CD14-positive monocyte (primary cell): ENCODE measurements around the gene TMEM53. TPM values are rescaled to one million over a fixed set of nuclear protein-coding genes. Genes with fewer than 3 reads are reported as not detected.

Experiments
- DNase-seq, 3 donors: peaks; one replicate each; pipeline ENCODE4 v3.0.0-alpha.2; 2011 to 2022
- H2AFZ ChIP-seq: 2 replicates; pipeline ENCODE4 v1.6.0; 2012; ENCODE audit warnings: mild to moderate bottlenecking, low read depth, low read length, inconsistent platforms; ENCODE audit not compliant: insufficient read depth, poor library complexity, severe bottlenecking
- H3K27ac ChIP-seq, 2 donors: 1 replicate in 1 of 2; 2 replicates in 1 of 2; pipeline ENCODE4 v1.5.1; 2012 to 2013; ENCODE audit warnings: low read length in 2 of 2, control low read depth in 1 of 2, inconsistent platforms in 1 of 2, low read depth in 1 of 2, mild to moderate bottlenecking in 1 of 2
- H3K27me3 ChIP-seq, 2 donors: one replicate each; pipeline versions ENCODE4 v1.6.0 to v1.6.1; 2011 to 2013; ENCODE audit warnings: low read length in 2 of 2; ENCODE audit not compliant: control insufficient read depth in 2 of 2, insufficient read depth in 2 of 2
- H3K36me3 ChIP-seq, 2 donors: replicated peaks in 1 of 2; 1 replicate in 1 of 2; 2 replicates in 1 of 2; pipeline versions ENCODE4 v1.5.1 to v1.6.1; 2012 to 2013; ENCODE audit warnings: low read length in 2 of 2, control low read depth in 1 of 2, inconsistent platforms in 1 of 2, mild to moderate bottlenecking in 1 of 2; ENCODE audit not compliant: insufficient read depth in 2 of 2, control insufficient read depth in 1 of 2
- H3K4me1 ChIP-seq, 2 donors: 1 replicate in 1 of 2; 2 replicates in 1 of 2; pipeline versions ENCODE4 v1.5.1 to v1.6.1; 2012 to 2013; ENCODE audit warnings: low read length in 2 of 2, control low read depth in 1 of 2, inconsistent platforms in 1 of 2, mild to moderate bottlenecking in 1 of 2, moderate library complexity in 1 of 2; ENCODE audit not compliant: insufficient read depth in 2 of 2, control insufficient read depth in 1 of 2
- H3K4me2 ChIP-seq: replicated peaks from 2 replicates; pipeline ENCODE3; 2012; ENCODE audit warnings: low read length, moderate library complexity, mild to moderate bottlenecking; ENCODE audit not compliant: poor library complexity, severe bottlenecking; ENCODE audit errors: extremely low read depth
- H3K4me3 ChIP-seq, 3 experiments: fragments of 200-600 bp in 1 of 3; sonication (generic) in 1 of 3; replicated peaks in 1 of 3; 1 replicate in 2 of 3; 2 replicates in 1 of 3; pipeline ENCODE4 v1.5.1; 2011 to 2013; ENCODE audit warnings: low read length in 3 of 3, mild to moderate bottlenecking in 3 of 3, control low read depth in 2 of 3, low read depth in 2 of 3, inconsistent platforms in 1 of 3, moderate library complexity in 1 of 3
- H3K79me2 ChIP-seq: 2 replicates; pipeline ENCODE4 v1.6.0; 2012; ENCODE audit warnings: mild to moderate bottlenecking, control low read depth, inconsistent platforms, low read length, moderate library complexity; ENCODE audit not compliant: insufficient read depth
- H3K9ac ChIP-seq: 2 replicates; pipeline ENCODE4 v1.6.0; 2017; ENCODE audit warnings: low read length, mild to moderate bottlenecking; ENCODE audit not compliant: insufficient read depth, poor library complexity, severe bottlenecking
- H3K9me3 ChIP-seq, 2 donors: replicated peaks in 1 of 2; 1 replicate in 1 of 2; 2 replicates in 1 of 2; pipeline versions ENCODE4 v1.5.1 to v1.6.1; 2012 to 2013; ENCODE audit warnings: low read length in 2 of 2, control low read depth in 1 of 2; ENCODE audit not compliant: control insufficient read depth in 1 of 2, insufficient read depth in 1 of 2
- H4K20me1 ChIP-seq: 2 replicates; pipeline ENCODE4 v1.6.0; 2012; ENCODE audit warnings: mild to moderate bottlenecking, low read length, control low read depth, moderate library complexity; ENCODE audit not compliant: insufficient read depth
- H3K27ac Mint-ChIP-seq, 7 donors: one replicate each; pipeline ENCODE4 v1.8.0; 2020; ENCODE audit warnings: mild to moderate bottlenecking in 7 of 7, mixed read lengths in 7 of 7, moderate library complexity in 6 of 7, inconsistent platforms in 2 of 7
- H3K27me3 Mint-ChIP-seq, 3 donors: one replicate each; pipeline ENCODE4 v1.8.0; 2021 to 2022; ENCODE audit warnings: low read depth in 3 of 3, mild to moderate bottlenecking in 3 of 3, mixed read lengths in 3 of 3, moderate library complexity in 3 of 3, inconsistent platforms in 1 of 3
- H3K36me3 Mint-ChIP-seq, 2 donors: one replicate each; pipeline ENCODE4 v1.8.0; 2020; ENCODE audit warnings: mixed read lengths in 2 of 2, inconsistent platforms in 1 of 2, mild to moderate bottlenecking in 1 of 2
- H3K4me1 Mint-ChIP-seq: one replicate; pipeline ENCODE4 v1.8.0; 2020; ENCODE audit warnings: mild to moderate bottlenecking, mixed read lengths
- H3K4me3 Mint-ChIP-seq, 2 donors: one replicate each; pipeline ENCODE4 v1.8.0; 2020; ENCODE audit warnings: mild to moderate bottlenecking in 2 of 2, mixed read lengths in 2 of 2, moderate library complexity in 1 of 2
- H3K9me3 Mint-ChIP-seq, 7 donors: one replicate each; pipeline ENCODE4 v1.8.0; 2020 to 2022; ENCODE audit warnings: mixed read lengths in 7 of 7, mild to moderate bottlenecking in 6 of 7, moderate library complexity in 6 of 7, inconsistent platforms in 2 of 7
- CTCF ChIP-seq: fragments of 200-600 bp; IDR thresholded peaks from one replicate; pipeline ENCODE4 v1.8.0; 2022; ENCODE audit warnings: antibody characterized with exemption, mild to moderate bottlenecking
- WGBS: methylation state at CpG from one replicate; pipeline ENCODE4 v1.1.5; 2013; ENCODE audit warnings: missing lambda C conversion rate; ENCODE audit not compliant: insufficient coverage; 5-methylcytosine and 5-hydroxymethylcytosine counted together
- intact Hi-C, 2 donors: fragments of 100-400 bp; cut with micrococcal nuclease; formaldehyde crosslinking; loops; one replicate each; pipeline versions ENCODE4 v1.15.0 to v1.15.1; 2023
- polyA minus RNA-seq: library from RNA; depleted of rRNA, polyadenylated mRNA; stranded (reverse); fragments of >200 nt; gene quantifications from 2 replicates; pipeline ENCODE4 v1.2.3, GENCODE V29; 2012
- polyA plus RNA-seq, 3 donors: library from polyadenylated mRNA; depleted of rRNA in 1 of 3; unstranded in 2 of 3; stranded (reverse) in 1 of 3; fragments of 300-500 nt in 2 of 3; fragments of >200 nt in 1 of 3; fragmentation: Illumina TruSeq in 2 of 3; gene quantifications; 1 replicate in 2 of 3; 2 replicates in 1 of 3; pipeline ENCODE4 v1.2.3, GENCODE V29; 2012 to 2021
- total RNA-seq, 12 experiments: library from RNA in 1 of 12; stranded (reverse) in 1 of 12; fragments of 120-200 nt in 1 of 12; gene quantifications; one replicate each; pipeline ENCODE4 v1.2.4 and lab custom pipeline; 2013 to 2026; ENCODE audit warnings: mixed read lengths in 6 of 12, inconsistent platforms in 1 of 12

TMEM53 gene
- 4.5 TPM for total RNA-seq (2013)
- 1 to 10 TPM; 4.8 to 8.8 (median 8.6) TPM for polyA plus RNA-seq
- 2.2 and 4.2 TPM in 2 replicates for polyA minus RNA-seq
- 0.17 to 2.1 (median 1.1) reads per million in 11 experiments for total RNA-seq (lab: John Stamatoyannopoulos, UW)

DNA sequence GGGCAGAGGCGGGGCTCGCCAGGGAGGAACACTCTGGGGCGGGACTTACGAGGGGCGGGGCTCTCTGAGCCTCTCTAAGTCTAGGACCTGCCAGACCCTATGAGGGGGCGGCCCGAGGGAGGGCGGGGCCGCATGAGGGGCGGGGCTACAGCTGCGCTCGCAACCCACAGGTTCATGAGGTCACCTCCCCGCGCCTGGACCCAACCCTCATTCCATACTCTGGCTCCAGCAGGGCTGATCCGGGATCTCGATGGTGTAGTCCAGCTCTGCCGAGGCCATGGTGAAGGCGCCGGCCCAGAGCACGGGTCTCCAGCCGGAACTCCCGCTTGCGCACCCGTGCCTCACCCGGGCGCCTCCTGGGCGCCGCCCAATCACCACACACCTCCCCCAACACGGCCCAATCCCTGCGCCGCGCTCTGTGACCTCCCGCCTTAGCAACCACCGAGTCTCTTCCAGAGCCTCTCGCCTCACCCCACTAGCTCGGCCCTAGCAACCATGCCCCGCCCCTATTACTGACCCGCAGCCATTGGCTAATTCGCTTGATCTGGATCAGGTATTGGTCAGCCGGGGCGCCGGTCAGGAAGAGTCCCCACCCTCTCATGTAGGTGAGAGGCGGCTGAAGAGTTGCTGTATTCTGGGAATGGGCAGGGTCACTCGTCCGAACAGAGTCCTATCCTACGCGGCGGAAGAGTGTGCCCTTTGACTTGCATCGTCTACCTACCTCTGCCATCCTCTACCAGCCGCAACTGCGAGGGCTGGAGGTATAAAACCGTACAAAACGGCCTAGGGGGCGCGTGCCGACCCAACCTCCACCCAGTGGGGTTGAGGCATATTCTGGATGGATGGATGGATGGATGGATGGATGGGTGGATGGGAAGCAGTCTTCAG, at the start of gene TMEM53, which contains the start of gene ARMH1:
TMEM53 (minus strand) TSS at position 369 of the 888 bp plus-strand sequence; CDS start at position 279, 90 bp downstream.
ARMH1 (plus strand) TSS at position 602 of the 888 bp plus-strand sequence. CDS start 14,984 bp downstream, outside the sequence.
- Histone ChIP-seq H4K20me1 (peaks cover 6% of the 10 kb centered on the region), H3K27me3 (no peaks in the 10 kb centered on the region), H3K9me3 (no peaks in the 10 kb centered on the region), H3K4me3 (peak within 1 kb of the TSS; percentile 50 to 79 (median 71)), H3K79me2 (peaks cover 22% of the 10 kb centered on the region), H2AFZ (peak within 1 kb of the TSS; percentile 81), H3K4me2 (peak within 1 kb of the TSS; percentile 83), H3K27ac (peak within 1 kb of the TSS; percentile 84 to 87), H3K4me1 (peaks cover 77 to 80% of the 10 kb centered on the region in 2 donors), H3K36me3 (peaks cover 0 to 2% of the 10 kb centered on the region in 2 donors), H3K9ac (peak within 1 kb of the TSS; percentile 66)
- peak within 1 kb of the TSS; percentile 84 to 91 for H3K4me3 Mint-ChIP-seq
- peaks cover 0 to 5% (median 2%) of the 10 kb centered on the region in 3 donors for H3K27me3 Mint-ChIP-seq
- peak; percentile 98 to 99 (median 99) for DNase-seq
- peaks cover 43% of the 10 kb centered on the region for H3K4me1 Mint-ChIP-seq
- H3K27ac Mint-ChIP-seq, result peak within 1 kb of the TSS in 4 of 7 donors; percentile 91 to 96 (median 94)
- TF ChIP-seq CTCF, result no peak
- H3K9me3 Mint-ChIP-seq, result no peaks in the 10 kb centered on the region
- intact Hi-C loops, result loop anchor here in 1 of 2 donors (5.0 to 10.0 kb wide), 2 partner anchors 42 to 50 kb away; no protein-coding TSS in a partner anchor
- H3K36me3 Mint-ChIP-seq, result peaks cover 8 to 16% of the 10 kb centered on the region in 2 donors
- WGBS, result 0% methylated on average over 37 of the region's 56 CpGs
